HG03108 (cell line): Measurements from ENCODE around the gene THUMPD3.

Source experiments
- ATAC-seq: cut with Tn5 transposase; IDR thresholded peaks from one replicate; pipeline ENCODE4 v1.9.1; 2021; ENCODE audit warnings: moderate library complexity; ENCODE audit not compliant: unreplicated experiment

The THUMPD3 gene

DNA sequence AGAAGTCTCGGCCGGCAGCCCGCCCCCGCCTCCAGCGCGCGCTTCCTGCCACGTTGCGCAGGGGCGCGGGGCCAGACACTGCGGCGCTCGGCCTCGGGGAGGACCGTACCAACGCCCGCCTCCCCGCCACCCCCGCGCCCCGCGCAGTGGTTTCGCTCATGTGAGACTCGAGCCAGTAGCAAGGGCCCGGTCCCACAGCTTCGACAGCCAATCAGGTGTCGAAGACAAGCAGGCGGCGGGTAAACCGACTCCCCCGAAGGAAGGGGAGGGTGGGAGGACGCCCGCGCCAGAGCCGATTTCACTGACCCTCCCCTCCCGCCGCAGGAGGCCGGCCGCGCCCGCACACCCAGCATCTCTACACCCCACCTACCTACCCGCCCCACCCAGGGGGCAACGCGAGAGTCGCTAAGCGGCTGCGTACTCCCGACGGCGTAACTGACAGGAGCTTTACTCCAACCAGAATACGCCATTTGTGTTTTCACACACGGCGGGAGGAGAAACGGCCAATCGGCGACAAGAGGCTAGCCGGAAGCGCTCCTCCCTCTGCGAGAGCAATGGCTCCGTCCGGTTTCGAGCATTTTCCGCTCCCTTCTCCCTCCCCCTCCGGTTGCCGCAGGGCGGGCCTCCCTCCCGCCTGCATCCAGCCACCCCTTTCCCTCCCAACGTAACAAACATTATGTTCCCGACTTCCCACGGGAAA, 33.9 kb downstream of the THUMPD3 start:
- ATAC-seq = peak; percentile 69

DNA sequence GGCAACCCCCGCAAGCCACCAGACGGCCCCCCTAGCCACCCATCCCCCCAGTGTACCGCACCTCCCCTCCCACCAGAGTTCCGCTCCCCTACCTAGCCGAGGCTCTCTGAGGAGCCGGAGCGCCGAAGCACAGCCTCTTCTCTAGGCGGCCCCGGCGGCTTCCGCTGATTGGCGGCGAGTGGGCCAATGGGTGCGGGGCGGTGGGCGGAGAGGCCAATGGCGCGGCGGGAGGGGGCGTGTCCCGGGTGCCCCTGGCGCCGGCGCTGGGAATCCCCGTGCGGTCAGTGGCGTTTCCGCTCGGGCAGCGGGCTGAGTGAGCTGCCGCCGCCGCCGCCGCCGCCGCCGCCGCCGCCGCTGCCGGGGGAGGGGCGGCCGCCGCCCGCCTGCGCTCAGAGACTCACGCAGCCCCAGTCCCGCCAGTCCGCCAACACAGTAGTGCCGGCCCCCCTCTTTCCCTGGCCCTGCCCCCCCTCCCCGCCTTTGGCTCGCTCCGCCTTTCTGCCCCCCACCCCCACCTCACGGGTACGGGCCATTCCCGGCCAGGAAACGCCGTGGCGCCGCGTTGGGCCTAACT, 34.6 kb downstream of the THUMPD3 start, which contains the start of gene SETD5:
Gene SETD5 (plus strand): TSS at position 284 of the 574 bp plus-strand sequence. CDS start 31,324 bp downstream, outside the sequence.
- peak; percentile 40 for ATAC-seq

DNA sequence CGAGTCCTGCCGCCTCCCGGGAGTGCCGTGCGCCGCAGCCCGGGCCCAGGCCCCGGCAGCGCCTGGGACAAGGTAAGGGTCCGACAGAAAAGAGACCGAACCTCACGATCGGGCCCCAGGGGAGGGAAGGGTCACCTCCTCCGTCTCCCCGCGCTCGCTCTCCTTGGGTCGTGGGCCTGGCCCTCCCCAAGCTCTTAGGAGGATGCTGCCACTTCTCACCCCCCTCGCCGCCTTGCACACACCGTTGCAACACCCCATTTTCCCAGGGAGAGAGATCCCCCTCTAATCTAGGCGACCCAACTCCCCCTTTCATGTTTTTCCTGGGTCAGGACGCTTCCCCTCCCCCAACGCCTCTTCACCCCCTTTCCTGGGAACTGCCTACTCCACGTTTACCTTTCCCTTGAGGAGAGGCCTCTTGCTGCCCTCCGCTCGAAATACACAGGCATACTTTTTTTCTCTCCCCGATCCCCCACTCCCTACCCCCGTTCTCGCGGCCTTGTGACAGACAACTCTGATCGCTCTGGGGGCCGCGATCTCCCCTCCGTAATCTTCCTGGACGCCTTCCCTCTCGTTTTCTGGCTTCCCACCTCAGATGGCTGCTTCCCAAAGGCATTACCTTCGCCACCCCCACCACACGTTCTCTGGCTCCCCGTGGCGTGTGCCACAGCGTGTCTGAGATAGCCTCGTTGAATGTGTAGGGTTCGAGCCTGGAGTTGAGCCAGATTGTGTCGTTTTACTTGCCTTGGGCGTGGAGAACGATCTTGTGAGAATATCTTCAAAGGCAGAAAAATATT, 35.2 kb downstream of the THUMPD3 start:
- no peak for ATAC-seq

DNA sequence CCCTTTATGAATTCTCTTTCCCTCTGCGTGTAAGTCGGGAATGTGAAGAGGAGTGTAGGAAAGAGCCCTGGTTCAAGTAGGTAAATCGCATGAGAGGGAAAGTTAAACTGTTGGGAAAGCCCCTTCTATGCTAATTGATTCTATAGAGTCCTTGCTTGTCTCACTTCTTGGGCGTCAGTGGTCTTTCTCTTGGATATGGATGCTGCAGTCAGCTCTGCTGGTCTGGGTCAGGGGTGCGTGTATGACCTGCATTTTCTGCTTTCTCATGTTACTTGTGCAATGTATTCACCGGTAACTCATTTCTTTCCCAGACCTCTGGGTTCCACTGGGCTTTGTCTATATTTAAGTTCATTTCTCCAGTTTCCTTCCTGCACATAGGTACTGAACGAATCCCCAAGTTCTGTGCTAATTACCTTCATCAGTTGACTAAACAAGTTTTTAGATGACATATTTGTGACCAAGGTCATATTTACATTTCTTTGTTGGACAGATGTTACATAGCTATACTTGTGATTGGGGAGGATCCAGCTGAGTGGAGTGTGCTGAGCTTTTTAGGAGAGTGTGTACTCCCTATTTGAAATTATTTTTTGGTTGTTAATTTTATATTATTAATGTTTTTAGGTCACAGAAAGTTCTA, 36.0 kb downstream of the THUMPD3 start:
- ATAC-seq = no peak

GRCh38 chr3:9399337-9399703, 36.5 kb downstream of the THUMPD3 start:
- ATAC-seq = no peak

DNA sequence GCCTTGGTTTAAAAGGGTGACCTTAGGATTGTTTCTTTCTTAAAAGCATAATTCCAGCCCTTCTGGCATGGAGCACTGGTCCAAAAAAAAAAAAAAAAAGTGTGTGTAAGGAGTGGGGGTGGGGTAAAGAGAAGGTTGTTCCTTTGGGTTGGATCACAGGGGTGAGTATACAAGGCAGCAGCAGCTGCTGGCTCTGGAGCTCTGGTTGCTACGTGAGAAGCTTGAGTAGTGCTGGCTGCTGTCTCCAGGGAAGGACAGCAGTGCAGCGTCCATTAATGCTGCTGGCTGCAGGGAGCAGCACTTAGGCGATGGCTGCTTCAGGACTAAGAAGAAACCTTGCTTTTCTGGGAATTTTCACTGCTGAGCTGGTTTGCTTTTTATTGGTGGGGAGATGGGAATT, 36.9 kb downstream of the THUMPD3 start:
- no peak for ATAC-seq

DNA sequence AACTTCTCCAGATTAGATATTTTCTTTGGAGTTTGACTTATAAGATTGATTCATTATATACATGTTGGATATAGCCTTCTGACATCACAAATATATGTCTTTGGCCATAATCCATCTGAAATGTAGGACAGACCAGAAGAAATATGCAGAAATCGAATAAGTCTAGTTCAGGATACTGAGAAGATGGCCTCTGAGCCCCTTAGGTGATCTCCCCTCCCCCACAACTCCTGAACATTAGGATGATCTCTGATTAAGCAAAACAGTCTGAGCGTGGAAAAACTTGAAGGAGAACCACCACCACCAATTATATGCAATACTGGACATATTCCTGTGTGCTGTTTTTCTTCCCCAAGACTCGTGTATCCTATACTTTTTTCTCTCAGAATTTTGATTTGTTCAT, 37.8 kb downstream of the THUMPD3 start:
- no peak for ATAC-seq

DNA sequence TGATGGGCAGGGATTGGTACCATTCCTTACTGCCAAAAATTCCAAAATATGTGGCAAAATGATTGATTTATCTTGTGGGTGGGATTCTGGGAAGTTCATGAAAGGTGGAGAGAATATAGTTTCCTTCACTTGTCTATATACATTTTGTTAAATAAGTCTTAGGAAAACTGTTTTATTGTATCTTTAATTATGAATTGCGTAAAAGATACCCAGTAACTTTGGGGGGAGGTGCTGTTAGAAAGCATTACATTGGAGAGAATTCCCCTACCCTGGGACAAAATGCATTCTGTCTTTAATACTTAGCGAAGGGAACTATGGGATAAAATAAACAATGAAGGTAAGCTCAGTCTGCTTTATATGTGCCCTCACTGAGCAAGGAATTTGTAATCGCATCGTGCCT, 39.1 kb downstream of the THUMPD3 start:
- no peak for ATAC-seq

GRCh38 chr3:9402410-9403228, 39.8 kb downstream of the THUMPD3 start:
- ATAC-seq = no peak

GRCh38 chr3:9403463-9403862, 40.6 kb downstream of the THUMPD3 start:
- ATAC-seq = no peak

DNA sequence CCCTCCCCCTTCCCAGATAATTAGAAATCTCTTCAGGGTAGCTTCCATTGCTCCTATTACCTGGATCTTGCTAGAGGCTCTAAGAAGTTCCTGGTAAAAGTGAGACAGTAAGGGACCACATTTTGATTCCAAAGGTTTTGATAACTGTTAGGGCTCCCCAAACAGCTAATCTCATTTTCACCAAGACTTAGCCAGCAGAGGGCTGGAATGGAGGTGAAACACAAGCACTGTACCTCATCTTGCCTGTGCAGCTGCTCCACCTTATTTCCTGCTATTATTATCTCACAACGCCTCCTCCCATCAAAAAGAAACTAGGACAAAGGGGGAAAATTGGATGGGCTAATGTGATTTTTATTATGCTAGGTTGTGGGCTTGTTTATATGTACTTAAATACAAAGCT, 41.8 kb downstream of the THUMPD3 start:
- ATAC-seq = no peak

DNA sequence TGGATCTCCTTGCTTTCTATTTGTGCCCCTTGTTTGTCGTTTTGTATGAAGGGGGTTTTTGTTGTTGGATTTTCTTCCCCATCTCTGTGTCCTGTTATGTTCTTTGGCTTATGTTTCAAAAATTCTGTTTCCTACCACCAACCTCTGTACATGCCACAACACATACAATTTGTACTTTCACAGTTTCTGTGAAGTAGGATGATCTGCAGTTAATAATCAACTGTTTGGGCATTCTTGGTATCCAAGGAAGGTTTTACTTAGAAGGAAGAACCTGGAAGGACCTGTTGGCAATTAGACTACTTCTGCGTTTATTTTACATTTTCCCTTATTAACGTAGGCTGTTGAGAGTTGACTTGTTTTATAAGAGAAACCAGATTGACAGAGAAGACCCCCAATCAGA, 42.9 kb downstream of the THUMPD3 start:
- no peak for ATAC-seq

- ATAC-seq = no peak
Observed at GRCh38 chr3:9406856-9407626, 44.2 kb downstream of the THUMPD3 start.

DNA sequence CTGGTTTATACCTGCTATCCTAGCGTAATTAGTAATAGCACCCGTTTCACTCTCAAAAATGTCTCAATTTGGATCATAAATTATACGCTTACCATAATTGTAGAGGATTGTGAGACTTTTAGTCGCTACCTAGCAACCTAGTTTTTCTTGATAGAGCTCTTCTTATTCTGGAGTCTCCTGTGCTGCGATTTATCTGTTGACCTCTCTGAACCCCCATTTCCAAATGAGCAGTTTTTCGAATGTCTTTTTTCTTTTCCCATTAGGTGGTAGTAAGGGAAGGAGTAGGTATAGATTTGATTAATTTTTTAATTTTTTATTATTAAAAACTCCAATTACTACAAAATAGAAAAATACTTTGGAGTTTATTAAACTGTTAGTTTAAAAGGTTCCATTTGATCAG, 45.2 kb downstream of the THUMPD3 start:
- no peak for ATAC-seq

GRCh38 chr3:9408546-9408945, 45.7 kb downstream of the THUMPD3 start:
- no peak for ATAC-seq

- no peak for ATAC-seq
Observed at GRCh38 chr3:9409981-9410854, 47.4 kb downstream of the THUMPD3 start.

DNA sequence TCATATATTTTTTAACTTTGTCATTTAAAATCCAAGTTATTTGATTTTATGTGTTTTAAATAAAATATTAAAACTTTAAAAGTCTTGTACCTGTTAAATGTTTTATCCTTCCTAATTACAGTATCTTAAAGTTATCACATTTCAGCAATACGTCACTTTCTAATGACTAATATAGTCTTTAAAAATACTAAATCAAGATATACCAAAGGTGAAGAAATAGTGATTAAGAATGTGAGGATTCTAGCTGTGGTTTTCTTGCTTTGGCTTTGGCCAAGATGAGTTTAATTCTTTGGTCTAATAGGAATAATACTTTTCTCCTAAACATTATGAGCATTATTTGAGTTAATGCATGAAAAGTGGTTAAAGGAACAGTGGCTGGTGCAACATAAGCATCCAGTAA, 48.4 kb downstream of the THUMPD3 start:
- ATAC-seq = no peak

DNA sequence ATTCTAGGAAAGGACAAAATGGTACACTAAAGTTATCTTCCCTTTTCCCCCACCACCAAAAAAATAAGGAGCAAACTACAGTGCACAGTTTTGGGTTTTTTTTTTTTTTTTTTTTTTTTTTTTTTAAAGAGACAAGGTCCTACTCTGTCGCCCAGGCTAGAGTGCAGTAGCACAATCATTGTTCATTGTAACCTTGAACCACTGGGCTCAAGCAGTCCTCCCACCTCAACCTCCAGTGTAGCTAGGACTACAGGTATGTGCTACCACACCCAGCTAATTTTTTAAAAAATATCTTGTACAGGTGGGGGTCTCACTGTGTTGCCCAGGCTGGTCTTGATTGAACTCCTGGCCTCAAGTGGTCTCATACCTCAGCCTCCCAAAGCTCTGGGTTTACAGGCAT, 49.4 kb downstream of the THUMPD3 start:
- ATAC-seq = no peak

GRCh38 chr3:9414826-9415225, 52.0 kb downstream of the THUMPD3 start:
- no peak for ATAC-seq
